Activated CD8-positive, alpha-beta T cell treated with anti-CD3 and anti-CD28 coated beads for 36 hours (primary cell): ENCODE results near the gene THADA. TPM values are rescaled to one million over a fixed set of nuclear protein-coding genes. Genes with fewer than 3 reads are reported as not detected.

Experiments
- ATAC-seq: fragments of 200-7000 bp; cut with Tn5 transposase; one replicate; pipeline ENCODE4 v1.10.0; 2021; ENCODE audit warnings: mild to moderate bottlenecking, moderate library complexity
- CTCF ChIA-PET: fragments of 350-600 bp; sonication (Branson Sonifier 250); formaldehyde crosslinking; loops from one replicate; lab custom pipeline; 2021; ENCODE audit warnings: antibody characterized with exemption; lab: Charles Lee
- POLR2A ChIA-PET: fragments of 350-600 bp; sonication (Branson Sonifier 250); formaldehyde crosslinking; loops from one replicate; lab custom pipeline; 2021; ENCODE audit warnings: antibody characterized with exemption; lab: Charles Lee
- DNase-seq: peaks from one replicate; pipeline ENCODE4 v3.0.0-alpha.2; 2020
- H3K27ac Mint-ChIP-seq: one replicate; pipeline ENCODE4 v1.8.0; 2021; ENCODE audit warnings: mild to moderate bottlenecking, mixed read lengths
- H3K27me3 Mint-ChIP-seq: one replicate; pipeline ENCODE4 v1.8.0; 2021; ENCODE audit warnings: mixed read lengths
- H3K36me3 Mint-ChIP-seq: one replicate; pipeline ENCODE4 v1.8.0; 2021; ENCODE audit warnings: low read depth, mixed read lengths
- H3K4me1 Mint-ChIP-seq: one replicate; pipeline ENCODE4 v1.8.0; 2021; ENCODE audit warnings: low read depth, mixed read lengths
- H3K4me3 Mint-ChIP-seq: one replicate; pipeline ENCODE4 v1.8.0; 2021; ENCODE audit warnings: mild to moderate bottlenecking, moderate library complexity, mixed read lengths
- H3K9me3 Mint-ChIP-seq: one replicate; pipeline ENCODE4 v1.8.0; 2021; ENCODE audit warnings: mixed read lengths
- intact Hi-C: fragments of 100-400 bp; cut with micrococcal nuclease; formaldehyde crosslinking; loops from one replicate; pipeline ENCODE4 v1.10.0; 2022
- total RNA-seq, 2 experiments: library from RNA; stranded (reverse); gene quantifications; one replicate each; pipeline ENCODE4 v1.2.3, GENCODE V29; 2021
- TF ChIP-seq, protein P1 (sequence below): fragments of 200-600 bp; IDR thresholded peaks from one replicate; pipeline ENCODE4 v1.8.0; 2022; ENCODE audit warnings: antibody characterized with exemption, mild to moderate bottlenecking

Gene THADA
- total RNA-seq, 2 experiments from 2014 or later, result 31.3 to 31.6 TPM

DNA sequence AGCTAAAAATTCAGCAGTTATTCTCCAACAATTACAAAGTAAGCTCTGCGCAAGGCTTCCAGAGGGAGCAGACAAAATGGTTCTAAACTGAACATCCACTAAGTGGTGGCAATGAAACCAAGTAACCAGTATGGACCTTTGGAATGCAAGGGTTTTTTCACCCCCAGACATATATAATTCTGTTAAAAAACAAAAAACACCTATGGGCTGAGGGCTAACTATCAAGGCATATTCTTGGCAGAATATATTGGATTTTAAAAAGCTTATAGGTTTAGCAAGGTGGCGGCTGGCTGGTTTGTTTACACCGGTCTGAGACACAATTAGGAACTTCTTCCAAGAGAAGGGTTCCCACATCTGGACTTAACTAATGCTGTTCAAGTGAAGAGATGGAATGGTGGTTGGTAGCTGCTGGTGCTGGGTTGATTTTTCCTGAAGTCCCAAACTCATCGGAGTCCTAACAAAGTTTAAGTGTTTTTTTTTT, 372.3 kb downstream of the THADA start:
- Mint-ChIP-seq H3K4me1 (peaks cover 46% of the 10 kb centered on the region), H3K36me3 (peaks cover 53% of the 10 kb centered on the region), H3K4me3 (peak overlapping the region; percentile 94), H3K9me3 (no peaks in the 10 kb centered on the region), H3K27me3 (no peaks in the 10 kb centered on the region), H3K27ac (peak overlapping the region; percentile 97)
- DNase-seq, result no peak
- ChIA-PET POLR2A (interaction anchor here (1.0 to 14.1 kb wide), 8 partner anchors 10 to 374 kb away, joined by 3 to 549 read pairs (median 8); no protein-coding TSS in a partner anchor), CTCF (interaction anchor here (0.6 to 19.3 kb wide), 7 partner anchors 22 to 249 kb away, joined by 3 to 647 read pairs (median 5); no protein-coding TSS in a partner anchor)
- TF ChIP-seq, protein P1, sequence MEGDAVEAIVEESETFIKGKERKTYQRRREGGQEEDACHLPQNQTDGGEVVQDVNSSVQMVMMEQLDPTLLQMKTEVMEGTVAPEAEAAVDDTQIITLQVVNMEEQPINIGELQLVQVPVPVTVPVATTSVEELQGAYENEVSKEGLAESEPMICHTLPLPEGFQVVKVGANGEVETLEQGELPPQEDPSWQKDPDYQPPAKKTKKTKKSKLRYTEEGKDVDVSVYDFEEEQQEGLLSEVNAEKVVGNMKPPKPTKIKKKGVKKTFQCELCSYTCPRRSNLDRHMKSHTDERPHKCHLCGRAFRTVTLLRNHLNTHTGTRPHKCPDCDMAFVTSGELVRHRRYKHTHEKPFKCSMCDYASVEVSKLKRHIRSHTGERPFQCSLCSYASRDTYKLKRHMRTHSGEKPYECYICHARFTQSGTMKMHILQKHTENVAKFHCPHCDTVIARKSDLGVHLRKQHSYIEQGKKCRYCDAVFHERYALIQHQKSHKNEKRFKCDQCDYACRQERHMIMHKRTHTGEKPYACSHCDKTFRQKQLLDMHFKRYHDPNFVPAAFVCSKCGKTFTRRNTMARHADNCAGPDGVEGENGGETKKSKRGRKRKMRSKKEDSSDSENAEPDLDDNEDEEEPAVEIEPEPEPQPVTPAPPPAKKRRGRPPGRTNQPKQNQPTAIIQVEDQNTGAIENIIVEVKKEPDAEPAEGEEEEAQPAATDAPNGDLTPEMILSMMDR, result no peak
- ATAC-seq, result no peak
- intact Hi-C loops, result loop anchor here (10.0 kb wide), 1 partner anchor 249 kb away; no protein-coding TSS in a partner anchor

DNA sequence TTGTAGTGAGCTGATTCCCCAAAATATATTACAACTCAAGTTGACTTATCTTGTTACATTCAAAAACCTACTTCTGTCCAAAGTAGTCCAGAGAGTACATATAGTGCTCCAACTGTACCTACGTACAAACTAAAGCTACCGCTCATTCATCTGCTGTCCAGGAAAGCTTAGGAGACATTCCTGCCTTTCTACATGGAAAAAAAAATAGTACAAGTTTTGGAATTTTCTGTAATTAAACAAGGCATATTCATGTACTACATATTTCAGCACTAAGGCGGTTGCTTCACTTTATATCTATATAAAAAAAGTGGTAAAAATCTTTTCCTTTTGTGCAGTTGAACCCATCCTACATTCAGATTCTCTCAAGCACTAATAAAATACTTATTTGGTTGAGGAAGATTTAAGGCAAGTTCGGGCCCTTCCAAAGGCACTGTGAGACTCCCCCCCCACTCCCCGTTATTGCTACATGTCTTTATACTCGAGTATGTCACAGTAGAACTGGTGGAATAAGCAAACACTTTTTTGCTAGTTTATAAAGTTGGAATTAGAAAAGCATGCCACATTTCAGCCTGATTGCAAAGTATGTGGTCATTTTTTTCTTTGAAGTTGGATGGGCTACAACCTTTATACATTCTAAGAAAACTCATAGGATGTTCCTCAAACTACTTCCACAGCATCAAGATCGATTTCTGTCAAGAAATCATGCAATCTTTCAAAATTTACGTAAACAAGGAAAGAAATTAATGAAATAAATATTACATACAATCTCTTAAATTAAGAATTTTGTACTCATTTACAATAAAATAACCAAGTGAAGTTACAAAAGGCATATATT, 373.1 kb downstream of the THADA start:
- CTCF ChIA-PET, result interaction anchor here (0.7 to 19.3 kb wide), 11 partner anchors 24 to 412 kb away, joined by 3 to 647 read pairs (median 5); no protein-coding TSS in a partner anchor
- Mint-ChIP-seq H3K9me3 (no peaks in the 10 kb centered on the region), H3K27me3 (no peaks in the 10 kb centered on the region), H3K4me1 (peaks cover 43% of the 10 kb centered on the region), H3K4me3 (peak overlapping the region; percentile 80), H3K27ac (peak overlapping the region; percentile 95), H3K36me3 (peaks cover 53% of the 10 kb centered on the region)
- DNase-seq, result no peak
- POLR2A ChIA-PET, result interaction anchor here (1.0 to 14.1 kb wide), 10 partner anchors 9 to 412 kb away, joined by 3 to 549 read pairs (median 8); no protein-coding TSS in a partner anchor
- no peak for ATAC-seq
- TF ChIP-seq, protein P1, result no peak
- intact Hi-C loops, result loop anchor here (10.0 kb wide), 1 partner anchor 248 kb away; no protein-coding TSS in a partner anchor

DNA sequence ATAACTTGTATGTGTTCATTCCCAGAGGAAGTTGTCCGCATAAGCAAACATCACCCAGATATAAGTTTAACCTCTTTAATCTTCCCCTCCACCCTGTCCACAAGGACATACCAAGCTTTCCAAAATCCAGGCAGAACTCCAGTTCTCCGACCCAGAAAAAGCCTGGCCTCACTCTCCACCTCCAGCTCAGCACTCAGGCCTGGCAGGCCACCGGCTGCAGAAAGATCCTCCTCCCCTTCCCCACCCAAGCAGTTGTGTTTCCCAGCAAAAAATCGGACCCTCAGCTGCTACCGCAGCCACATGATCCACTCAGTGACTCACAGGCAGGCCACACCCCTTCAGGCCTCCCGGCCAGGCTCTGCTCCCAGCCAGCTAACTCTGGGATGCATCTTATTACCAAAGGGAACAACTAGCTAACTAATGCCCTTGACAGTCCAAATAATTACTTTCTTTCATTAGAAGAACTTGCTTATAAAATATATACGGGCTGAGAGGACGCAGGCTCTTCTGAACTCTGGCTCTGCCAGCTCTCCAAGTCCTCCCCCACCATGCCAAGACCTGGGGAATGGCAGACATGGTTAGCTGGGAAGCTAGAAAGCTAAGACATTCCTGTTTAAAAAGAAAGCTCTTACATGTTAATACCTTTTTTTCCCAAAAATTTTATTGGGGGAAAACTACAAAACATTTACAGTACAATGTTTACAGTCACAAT, 373.9 kb downstream of the THADA start:
- intact Hi-C loops, result loop anchor here (10.0 kb wide), 1 partner anchor 247 kb away; no protein-coding TSS in a partner anchor
- Mint-ChIP-seq H3K27me3 (no peaks in the 10 kb centered on the region), H3K36me3 (peaks cover 53% of the 10 kb centered on the region)

DNA sequence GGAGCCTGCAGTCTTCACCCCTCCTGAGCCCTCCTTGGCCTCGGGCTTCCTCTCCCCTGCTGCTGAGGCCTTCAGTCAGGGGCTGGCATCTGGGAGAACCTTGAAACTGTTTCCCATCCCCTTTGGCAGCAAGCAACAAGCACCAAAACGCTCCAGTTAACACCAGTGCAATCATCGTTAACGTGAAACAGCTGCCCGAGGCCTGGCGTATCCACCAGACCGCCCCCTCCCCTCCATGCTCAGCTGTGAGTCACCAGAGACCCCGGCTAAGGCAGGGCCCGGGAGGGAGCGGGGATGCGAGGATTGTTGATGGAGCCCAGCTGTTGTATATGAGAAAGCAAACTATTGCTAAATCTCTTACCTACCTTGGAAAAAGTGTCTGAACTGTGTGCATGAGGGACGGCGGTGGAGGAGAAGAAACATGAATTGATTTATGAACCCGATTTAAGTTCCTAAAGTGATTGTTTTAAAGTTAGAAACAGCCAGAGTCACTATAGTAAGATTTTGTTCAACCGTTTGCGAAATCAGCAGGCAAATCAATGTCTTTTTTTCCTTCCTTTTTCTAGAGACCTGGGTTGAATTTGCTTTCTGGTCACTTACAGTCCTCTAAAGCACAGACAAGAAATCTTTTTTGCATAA, 374.6 kb downstream of the THADA start:
- TF ChIP-seq, protein P1, result no peak
- Mint-ChIP-seq H3K27ac (peak overlapping the region; percentile 95), H3K27me3 (no peaks in the 10 kb centered on the region), H3K4me3 (peak overlapping the region; percentile 80), H3K4me1 (peaks cover 44% of the 10 kb centered on the region), H3K36me3 (peaks cover 53% of the 10 kb centered on the region), H3K9me3 (no peaks in the 10 kb centered on the region)
- DNase-seq (peak; percentile 56), ATAC-seq (no peak)
- intact Hi-C loops, result loop anchor here (10.0 kb wide), 1 partner anchor 246 kb away; no protein-coding TSS in a partner anchor
- POLR2A ChIA-PET, result interaction anchor here (0.6 to 14.1 kb wide), 13 partner anchors 7 to 411 kb away, joined by 3 to 549 read pairs (median 11); partner anchors contain the start of gene ZFP36L2
- CTCF ChIA-PET, result interaction anchor here (0.9 to 19.3 kb wide), 11 partner anchors 8 to 411 kb away, joined by 3 to 647 read pairs (median 4); no protein-coding TSS in a partner anchor

More for the DNA sequence above, 373.9 kb downstream of the THADA start:
- CTCF ChIA-PET, result interaction anchor here (0.7 to 19.3 kb wide), 14 partner anchors 7 to 411 kb away, joined by 3 to 647 read pairs (median 4); no protein-coding TSS in a partner anchor
- Mint-ChIP-seq H3K4me1 (peaks cover 44% of the 10 kb centered on the region), H3K27ac (peak overlapping the region; percentile 95), H3K9me3 (no peaks in the 10 kb centered on the region), H3K4me3 (peak overlapping the region; percentile 80)
- ATAC-seq (no peak), DNase-seq (peak; percentile 87)
- TF ChIP-seq, protein P1, result no peak
- POLR2A ChIA-PET, result interaction anchor here (0.6 to 14.1 kb wide), 10 partner anchors 21 to 411 kb away, joined by 3 to 549 read pairs (median 10); no protein-coding TSS in a partner anchor
